GM23248 (cell line): ENCODE data around the gene ELOVL1. TPM values are rescaled to one million over a fixed set of nuclear protein-coding genes. Genes with fewer than 3 reads are reported as not detected.
A peak's percentile ranks its signal among the peaks of the same experiment; 100 is the strongest.

Experiments used
- DNase-seq: peaks from one replicate; pipeline ENCODE4 v3.0.0-alpha.2; 2015
- H2AFZ ChIP-seq: fragments of 200-600 bp; sonication (generic); 2 replicates; pipeline ENCODE4 v1.6.1; 2016; ENCODE audit warnings: antibody characterized with exemption
- H3F3A ChIP-seq: fragments of 200-600 bp; sonication (generic); 2 replicates; pipeline ENCODE4 v1.6.1; 2016; ENCODE audit warnings: mild to moderate bottlenecking, antibody characterized with exemption, mixed run types; ENCODE audit not compliant: insufficient read depth
- H3K27ac ChIP-seq: fragments of 200-600 bp; sonication (generic); 2 replicates; pipeline ENCODE4 v1.5.1; 2016; ENCODE audit warnings: mild to moderate bottlenecking
- H3K27me3 ChIP-seq: fragments of 200-600 bp; sonication (generic); replicated peaks from 2 replicates; pipeline ENCODE4 v1.6.1; 2016; ENCODE audit warnings: mild to moderate bottlenecking; ENCODE audit not compliant: insufficient read depth
- H3K36me3 ChIP-seq: fragments of 200-600 bp; sonication (generic); 2 replicates; pipeline ENCODE4 v1.6.1; 2016; ENCODE audit warnings: low read depth, mild to moderate bottlenecking
- H3K4me1 ChIP-seq: fragments of 200-600 bp; sonication (generic); 2 replicates; pipeline ENCODE4 v1.6.1; 2016; ENCODE audit warnings: mild to moderate bottlenecking; ENCODE audit not compliant: insufficient read depth
- H3K4me2 ChIP-seq: fragments of 200-600 bp; sonication (generic); one replicate; pipeline ENCODE4 v1.6.1; 2016; ENCODE audit warnings: mild to moderate bottlenecking; ENCODE audit not compliant: unreplicated experiment
- H3K4me3 ChIP-seq: fragments of 200-600 bp; sonication (generic); 2 replicates; pipeline ENCODE4 v1.5.1; 2016; ENCODE audit warnings: mild to moderate bottlenecking
- H3K79me2 ChIP-seq: fragments of 200-600 bp; sonication (generic); 2 replicates; pipeline ENCODE4 v1.6.1; 2016; ENCODE audit warnings: mild to moderate bottlenecking; ENCODE audit not compliant: insufficient read depth
- H3K9ac ChIP-seq: fragments of 200-600 bp; sonication (generic); 2 replicates; pipeline ENCODE4 v1.6.1; 2016; ENCODE audit warnings: mild to moderate bottlenecking
- H3K9me2 ChIP-seq: fragments of 200-600 bp; sonication (generic); 2 replicates; pipeline ENCODE4 v1.6.1; 2016; ENCODE audit warnings: mixed run types, mild to moderate bottlenecking, moderate library complexity; ENCODE audit not compliant: insufficient read depth
- H3K9me3 ChIP-seq: fragments of 200-600 bp; sonication (generic); one replicate; pipeline ENCODE4 v1.6.1; 2017; ENCODE audit warnings: low read depth
- H4K20me1 ChIP-seq: fragments of 200-600 bp; sonication (generic); 2 replicates; pipeline ENCODE4 v1.6.0; 2016; ENCODE audit not compliant: insufficient read depth
- EZH2 ChIP-seq: fragments of 200-600 bp; sonication (generic); IDR thresholded peaks from 2 replicates; pipeline ENCODE4 v1.6.1; 2018; ENCODE audit warnings: antibody characterized with exemption, mild to moderate bottlenecking; ENCODE audit not compliant: insufficient read depth, poor library complexity, severe bottlenecking
- EZH2phosphoT487 ChIP-seq: fragments of 200-600 bp; sonication (generic); IDR thresholded peaks from 2 replicates; pipeline ENCODE4 v1.6.1; 2018; ENCODE audit warnings: antibody characterized with exemption, moderate library complexity, mild to moderate bottlenecking, low read depth; ENCODE audit not compliant: insufficient read depth
- WGBS, 2 experiments: methylation state at CpG; one replicate each; pipeline ENCODE4 v1.1.6; 2015 to 2017; ENCODE audit warnings: low lambda C conversion rate in 2 of 2, low coverage in 1 of 2; ENCODE audit errors: missing lambda C conversion rate in 2 of 2; 5-methylcytosine and 5-hydroxymethylcytosine counted together
- in situ Hi-C: fragments of 300-500 bp; cut with MboI; formaldehyde crosslinking; loops from 2 replicates; pipeline ENCODE4 v1.15.0; 2020
- polyA plus RNA-seq: library from polyadenylated mRNA; unstranded; fragments of >200 nt; fragmentation: Nextera tagmentation; extraction: Ambion mirVana; gene quantifications from 2 replicates; pipeline ENCODE4 v1.2.1, GENCODE V29; 2016
- total RNA-seq: library from RNA; depleted of rRNA; stranded (reverse); fragments of >200 nt; shearing (Covaris generic); gene quantifications from 2 replicates; pipeline ENCODE4 v1.2.3, GENCODE V29; 2014

The ELOVL1 gene
- total and polyA plus RNA-seq, 2 experiments from 2014 or later = 107 to 155 TPM

DNA sequence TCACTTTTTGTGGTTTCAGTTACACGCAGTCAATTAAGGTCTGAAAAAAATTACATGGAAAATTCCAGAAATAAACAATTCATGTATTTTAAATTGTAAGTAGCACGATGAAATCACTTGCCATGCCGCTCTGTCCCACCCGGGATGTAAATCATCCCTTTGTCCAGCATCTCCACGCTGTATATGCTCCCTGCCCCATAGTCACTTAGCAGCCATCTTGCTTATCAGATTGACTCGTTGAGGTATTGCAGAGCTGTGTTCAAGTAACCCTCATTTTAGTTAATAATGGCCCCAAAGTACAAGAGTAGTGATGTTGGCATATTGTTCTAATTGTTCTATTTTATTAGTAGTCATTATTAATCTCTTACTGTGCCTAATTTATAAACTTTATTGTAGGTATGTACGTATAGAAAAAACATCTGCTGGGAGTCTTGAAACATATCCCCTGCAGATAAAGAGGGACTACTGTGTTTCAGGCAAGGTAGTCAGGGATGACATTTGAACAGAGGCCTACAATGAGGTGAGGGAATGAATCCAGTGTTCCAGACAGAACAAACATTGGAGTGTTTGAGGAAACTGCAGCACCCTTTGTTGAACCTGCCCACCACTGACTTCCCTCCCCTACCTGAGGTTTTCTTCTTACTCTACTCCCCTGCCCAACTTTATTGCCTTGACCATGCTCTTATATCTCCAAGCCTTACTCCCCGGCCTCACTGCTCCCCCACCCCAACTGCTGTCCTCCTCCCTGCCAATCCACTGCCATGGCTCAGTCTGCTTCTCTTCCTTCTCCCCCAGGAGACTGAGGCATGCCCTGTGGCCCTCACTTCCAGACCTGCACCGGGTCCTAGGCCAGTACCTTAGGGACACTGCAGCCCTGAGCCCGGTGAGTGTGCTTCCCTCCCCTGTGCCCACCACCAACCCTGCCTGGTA, 16.1 kb downstream of the ELOVL1 start:
- no peak overlapping the region for H3K4me3 ChIP-seq
- in situ Hi-C loops = no loop called here
- H3K79me2 ChIP-seq = no peaks in the 10 kb centered on the region
- peaks cover 10% of the 10 kb centered on the region for H3F3A ChIP-seq
- no peaks in the 10 kb centered on the region for H3K9me3 ChIP-seq
- H4K20me1 ChIP-seq = no peaks in the 10 kb centered on the region
- no peak for DNase-seq
- WGBS, 2 experiments = 95 to 96% methylated on average over 10 of the region's 10 CpGs
- H3K36me3 ChIP-seq = no peaks in the 10 kb centered on the region
- no peak overlapping the region for H2AFZ ChIP-seq
- no peak overlapping the region for H3K4me2 ChIP-seq
- H3K9ac ChIP-seq = no peak overlapping the region
- no peaks in the 10 kb centered on the region for H3K9me2 ChIP-seq
- peaks cover 11% of the 10 kb centered on the region; the same call in 1 of the 2 replicates for H3K4me1 ChIP-seq
- H3K27me3 ChIP-seq = no peaks in the 10 kb centered on the region
- no peak overlapping the region for H3K27ac ChIP-seq
- no peak for TF ChIP-seq EZH2
- TF ChIP-seq EZH2phosphoT487 = no peak

DNA sequence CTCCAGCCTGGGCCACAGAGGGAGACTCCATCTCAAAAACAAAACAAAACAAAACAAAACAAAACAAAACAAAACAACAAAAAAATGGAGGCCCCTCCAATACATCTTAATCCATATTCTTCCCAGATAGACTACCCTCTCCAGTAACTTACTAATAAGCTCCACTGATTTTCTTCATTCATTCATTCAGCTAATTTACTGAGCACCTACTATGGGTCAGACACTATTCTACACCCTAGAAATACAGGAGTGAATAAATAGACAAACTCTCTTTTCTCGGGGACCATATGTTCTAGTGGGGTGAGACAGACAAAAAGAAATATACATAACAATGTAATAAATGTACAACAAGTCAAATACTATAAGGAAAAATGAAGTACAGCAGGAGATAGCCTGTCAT, 16.8 kb downstream of the ELOVL1 start:
- H3K4me2 ChIP-seq = no peak overlapping the region

DNA sequence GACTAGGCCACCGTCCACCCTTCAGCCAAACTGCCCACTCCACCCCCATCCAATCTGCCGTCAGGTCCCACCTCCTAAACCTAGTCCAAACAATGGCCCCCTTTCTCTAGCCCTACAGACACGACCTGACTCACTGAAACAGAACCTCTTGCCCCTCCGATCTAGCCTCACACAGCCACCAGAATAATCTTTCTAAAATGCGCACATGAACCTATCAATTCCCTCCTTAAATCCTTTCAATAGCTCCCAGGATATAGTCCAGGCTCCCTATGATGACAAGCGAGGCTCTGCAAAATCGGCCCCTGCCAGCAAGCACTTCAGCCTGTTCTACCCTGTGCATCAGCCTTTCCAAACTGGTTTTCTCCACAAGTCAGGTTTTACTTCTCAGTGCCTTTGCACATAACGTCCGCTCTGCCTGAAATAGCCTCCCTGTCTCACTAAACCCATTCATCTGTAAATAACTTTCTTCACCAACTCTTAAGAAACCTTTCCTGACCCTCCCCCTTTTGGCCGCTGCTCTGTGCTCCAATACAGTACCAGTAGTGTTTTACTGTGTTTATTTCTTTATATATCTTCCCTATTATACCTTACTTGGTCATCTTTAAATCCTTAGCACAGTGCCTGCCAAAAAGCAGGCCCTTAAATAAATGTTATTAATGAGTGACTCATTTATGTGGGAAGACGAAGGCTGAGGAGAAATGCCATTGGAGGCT, 18.1 kb downstream of the ELOVL1 start:
- Histone ChIP-seq H3K4me2 (peak overlapping the region; percentile 79), H3K9ac (no peak overlapping the region), H3K4me1 (peaks cover 11% of the 10 kb centered on the region; the same call in 1 of the 2 replicates), H2AFZ (peak overlapping the region; percentile 78), H3K4me3 (no peak overlapping the region; the same call in 1 of the 2 replicates), H3K9me2 (no peaks in the 10 kb centered on the region), H3K79me2 (no peaks in the 10 kb centered on the region), H3K36me3 (no peaks in the 10 kb centered on the region), H3F3A (peaks cover 16% of the 10 kb centered on the region), H3K27me3 (no peaks in the 10 kb centered on the region), H4K20me1 (no peaks in the 10 kb centered on the region), H3K27ac (no peak overlapping the region), H3K9me3 (no peaks in the 10 kb centered on the region)
- in situ Hi-C loops = no loop called here
- WGBS, 2 experiments = 65 to 75% methylated on average over 11 of the region's 11 CpGs
- DNase-seq = peak; percentile 50
- TF ChIP-seq EZH2 (no peak), EZH2phosphoT487 (no peak)

More for the DNA sequence above, 16.8 kb downstream of the ELOVL1 start:
- Histone ChIP-seq H3K79me2 (no peaks in the 10 kb centered on the region), H3K27me3 (no peaks in the 10 kb centered on the region), H2AFZ (no peak overlapping the region), H3F3A (peaks cover 10% of the 10 kb centered on the region), H4K20me1 (no peaks in the 10 kb centered on the region), H3K9ac (no peak overlapping the region), H3K4me1 (peaks cover 11% of the 10 kb centered on the region; the same call in 1 of the 2 replicates), H3K36me3 (no peaks in the 10 kb centered on the region), H3K4me3 (no peak overlapping the region), H3K9me2 (no peaks in the 10 kb centered on the region), H3K9me3 (no peaks in the 10 kb centered on the region), H3K27ac (no peak overlapping the region)
- no peak for TF ChIP-seq EZH2
- TF ChIP-seq EZH2phosphoT487 = no peak
- in situ Hi-C loops = no loop called here
- WGBS, 2 experiments = 94 to 100% methylated on average over 1 of the region's 1 CpG
- DNase-seq = no peak

DNA sequence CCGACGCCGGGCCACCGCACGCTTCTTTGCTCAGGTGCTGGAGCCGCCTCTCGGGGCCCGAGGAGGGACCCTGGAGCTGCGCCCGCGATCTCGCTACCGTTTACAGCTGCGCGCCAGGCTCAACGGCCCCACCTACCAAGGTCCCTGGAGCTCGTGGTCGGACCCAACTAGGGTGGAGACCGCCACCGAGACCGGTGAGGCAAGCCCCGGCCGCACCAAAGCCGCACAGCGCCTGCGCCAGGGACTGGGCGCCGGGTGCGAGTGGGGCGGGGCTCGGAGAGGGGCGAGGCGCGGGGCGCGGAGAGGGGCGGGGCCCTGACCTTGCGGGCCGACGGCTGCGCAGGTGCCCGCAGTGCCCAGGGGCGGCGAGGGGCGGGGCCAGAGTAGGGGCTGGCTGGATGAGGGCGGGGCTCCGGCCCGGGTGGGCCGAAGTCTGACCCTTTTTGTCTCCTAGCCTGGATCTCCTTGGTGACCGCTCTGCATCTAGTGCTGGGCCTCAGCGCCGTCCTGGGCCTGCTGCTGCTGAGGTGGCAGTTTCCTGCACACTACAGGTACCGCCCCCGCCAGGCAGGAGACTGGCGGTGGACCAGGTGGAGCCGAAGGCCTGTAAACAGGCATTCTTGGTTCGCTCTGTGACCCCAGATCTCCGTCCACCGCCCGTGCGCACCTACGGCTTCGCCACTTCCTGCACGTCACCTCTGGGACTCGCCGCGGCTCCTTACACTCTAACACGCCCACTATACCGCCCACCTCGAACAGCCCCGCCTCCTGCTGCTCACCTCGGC, 18.8 kb downstream of the ELOVL1 start:
- WGBS, 2 experiments = 9 to 18% methylated on average over 36 to 55 of the region's 72 CpGs
- H3K9ac ChIP-seq = peak overlapping the region; percentile 42
- peak overlapping the region; percentile 69 for H3K4me3 ChIP-seq

More for the DNA sequence above, 18.8 kb downstream of the ELOVL1 start:
- H2AFZ ChIP-seq = peak overlapping the region; percentile 78
- peaks cover 16% of the 10 kb centered on the region for H3F3A ChIP-seq
- no peaks in the 10 kb centered on the region for H3K36me3 ChIP-seq
- no peaks in the 10 kb centered on the region for H3K79me2 ChIP-seq
- no peaks in the 10 kb centered on the region for H4K20me1 ChIP-seq
- DNase-seq = peak; percentile 54
- H3K9me2 ChIP-seq = no peaks in the 10 kb centered on the region
- H3K4me2 ChIP-seq = peak overlapping the region; percentile 79
- no peaks in the 10 kb centered on the region for H3K9me3 ChIP-seq
- H3K4me1 ChIP-seq = peaks cover 11% of the 10 kb centered on the region; the same call in 1 of the 2 replicates
- H3K27ac ChIP-seq = no peak overlapping the region
- no peaks in the 10 kb centered on the region for H3K27me3 ChIP-seq
- TF ChIP-seq EZH2 (no peak), EZH2phosphoT487 (no peak)
- in situ Hi-C loops = no loop called here
